ENCODE data around the gene CSTB.

Gene CSTB

GRCh38 chr21:43819511-43820405 lies 43.6 kb upstream of the CSTB start:
- H3K4me3 ChIP-seq (ENCODE audit: low read depth, low read length), result no peak overlapping the region
- no peak for DNase-seq (ENCODE audit: low read depth)
- no peak for TF ChIP-seq POLR2A (IDR thresholded peaks at IDR 0.05; ENCODE audit: extremely low read depth, insufficient read length)

GRCh38 chr21:43818685-43819084 lies 42.6 kb upstream of the CSTB start:
- H3K4me3 ChIP-seq (ENCODE audit: low read depth, low read length), result peak overlapping the region; percentile 2
- peak; percentile 79 for DNase-seq (ENCODE audit: low read depth)
- TF ChIP-seq CTCF (IDR thresholded peaks at IDR 0.05; ENCODE audit: low read depth, low read length), result no peak
- TF ChIP-seq MYC (IDR thresholded peaks at IDR 0.05; ENCODE audit: low read depth, low read length), result no peak
- no peak for TF ChIP-seq MAX (IDR thresholded peaks at IDR 0.05; ENCODE audit: low read depth, low read length)
- no peak for TF ChIP-seq POLR2A (IDR thresholded peaks at IDR 0.05; ENCODE audit: extremely low read depth, insufficient read length)

DNA sequence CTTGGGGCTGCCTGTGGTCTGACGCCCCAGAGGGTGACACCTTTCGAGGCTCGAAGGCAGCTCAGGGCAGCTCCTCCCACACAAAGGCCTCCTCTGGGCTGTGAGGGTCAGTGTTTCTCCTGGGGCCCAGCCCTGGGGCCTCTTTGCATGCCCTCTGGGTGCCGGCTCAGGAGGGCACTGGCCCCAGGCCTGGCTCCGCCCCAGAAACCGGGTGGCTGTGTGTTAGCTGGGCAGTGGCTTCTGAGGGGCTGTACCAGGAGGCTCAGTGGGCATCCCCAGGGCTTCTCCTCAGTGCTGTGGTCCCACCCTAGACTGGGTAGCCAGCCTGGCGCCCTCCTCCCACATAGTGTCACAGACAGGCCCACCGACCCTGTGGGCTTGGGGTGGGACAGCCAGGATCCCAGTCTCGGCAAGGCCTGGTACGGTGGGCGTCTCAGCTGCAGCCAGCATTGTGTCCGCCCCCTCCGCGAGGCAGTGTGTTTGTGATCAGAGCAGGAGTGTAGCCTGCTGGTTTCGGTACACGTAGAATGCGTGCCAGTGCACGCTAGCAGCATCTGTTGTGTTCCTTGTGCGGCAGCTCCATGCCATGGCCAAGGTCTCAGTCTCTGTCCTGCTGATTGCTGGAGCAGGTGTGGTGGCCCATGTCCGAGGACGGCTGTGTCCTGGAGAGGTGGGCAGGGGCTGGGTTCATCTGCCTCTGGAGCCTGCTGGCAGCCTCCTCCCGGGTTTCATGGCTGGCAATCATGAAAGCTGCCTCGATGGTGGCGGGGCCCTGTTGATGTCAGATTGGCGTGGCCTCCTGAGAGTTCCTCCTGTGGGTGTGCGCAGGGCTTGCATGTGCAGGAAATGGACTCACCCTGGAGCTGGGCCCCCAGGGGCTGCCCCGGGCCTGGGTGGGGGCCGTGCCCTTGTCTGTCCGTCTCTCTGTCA lies 41.3 kb upstream of the CSTB start:
- H3K4me3 ChIP-seq (ENCODE audit: low read depth, low read length), result no peak overlapping the region
- peak; percentile 83 for DNase-seq (ENCODE audit: low read depth)
- TF ChIP-seq MYC (IDR thresholded peaks at IDR 0.05; ENCODE audit: low read depth, low read length) (no peak), MAX (IDR thresholded peaks at IDR 0.05; ENCODE audit: low read depth, low read length) (no peak), CTCF (IDR thresholded peaks at IDR 0.05; ENCODE audit: low read depth, low read length) (no peak), POLR2A (IDR thresholded peaks at IDR 0.05; ENCODE audit: extremely low read depth, insufficient read length) (no peak)

- H3K4me3 ChIP-seq (ENCODE audit: low read depth, low read length), result no peak overlapping the region
- TF ChIP-seq MYC (IDR thresholded peaks at IDR 0.05; ENCODE audit: low read depth, low read length), result no peak
- peak; percentile 19 for TF ChIP-seq CTCF (IDR thresholded peaks at IDR 0.05; ENCODE audit: low read depth, low read length)
- no peak for DNase-seq (ENCODE audit: low read depth)
Observed at GRCh38 chr21:43816611-43817071, 40.5 kb upstream of the CSTB start.

GRCh38 chr21:43815991-43816390 lies 39.9 kb upstream of the CSTB start:
- DNase-seq (ENCODE audit: low read depth), result no peak
- H3K4me3 ChIP-seq (ENCODE audit: low read depth, low read length), result no peak overlapping the region
- TF ChIP-seq MAX (IDR thresholded peaks at IDR 0.05; ENCODE audit: low read depth, low read length) (no peak), CTCF (IDR thresholded peaks at IDR 0.05; ENCODE audit: low read depth, low read length) (no peak), POLR2A (IDR thresholded peaks at IDR 0.05; ENCODE audit: extremely low read depth, insufficient read length) (no peak), MYC (IDR thresholded peaks at IDR 0.05; ENCODE audit: low read depth, low read length) (no peak)

GRCh38 chr21:43815107-43815613 lies 39.1 kb upstream of the CSTB start:
- TF ChIP-seq POLR2A (IDR thresholded peaks at IDR 0.05; ENCODE audit: extremely low read depth, insufficient read length) (no peak), MYC (IDR thresholded peaks at IDR 0.05; ENCODE audit: low read depth, low read length) (no peak), MAX (IDR thresholded peaks at IDR 0.05; ENCODE audit: low read depth, low read length) (no peak), CTCF (IDR thresholded peaks at IDR 0.05; ENCODE audit: low read depth, low read length) (no peak)
- H3K4me3 ChIP-seq (ENCODE audit: low read depth, low read length), result no peak overlapping the region
- DNase-seq (ENCODE audit: low read depth), result no peak
